ENCODE measurements around the gene MLPH.
A peak's percentile ranks its signal among the peaks of the same experiment; 100 is the strongest.

Gene MLPH

GRCh38 chr2:237604391-237604790, 117.3 kb downstream of the MLPH start:
- Histone ChIP-seq H3K36me3 (ENCODE audit: insufficient read depth, low read length) (no peaks in the 10 kb centered on the region), H3K4me1 (ENCODE audit: insufficient read depth, low read length, poor library complexity, severe bottlenecking) (peaks cover 45% of the 10 kb centered on the region), H3K79me2 (ENCODE audit: insufficient read depth, low read length) (no peaks in the 10 kb centered on the region), H2AFZ (ENCODE audit: low read length) (no peak overlapping the region), H3F3A (ENCODE audit: low read depth) (no peaks in the 10 kb centered on the region), H3K9me3 (ENCODE audit: insufficient read depth, low read depth, low read length) (no peaks in the 10 kb centered on the region), H3K9me2 (replicated peaks; ENCODE audit: low read depth, low read length) (no peaks in the 10 kb centered on the region), H3K4me2 (ENCODE audit: low read depth, low read length, poor library complexity, severe bottlenecking) (no peak overlapping the region), H3K4me3 (ENCODE audit: low read length, poor library complexity, severe bottlenecking) (no peak overlapping the region), H4K20me1 (ENCODE audit: insufficient read depth, low read length, poor library complexity, severe bottlenecking) (no peaks in the 10 kb centered on the region), H3K9ac (ENCODE audit: low read depth, low read length, poor library complexity, severe bottlenecking) (peak overlapping the region; percentile 57), H3K27me3 (ENCODE audit: insufficient read depth, low read length, poor library complexity, severe bottlenecking) (no peaks in the 10 kb centered on the region)
- TF ChIP-seq EZH2phosphoT487 (IDR thresholded peaks at IDR 0.05; ENCODE audit: borderline replicate concordance) (no peak), CTCF (conservative IDR thresholded peaks at IDR 0.05; ENCODE audit: low read length) (no peak)
